K562 (cell line): ENCODE measurements around the gene ZNF433. TPM values are rescaled to one million over a fixed set of nuclear protein-coding genes. Genes with fewer than 3 reads are reported as not detected.

Experiments used
- GATAD2A ChIP-seq: fragments of 450-650 bp; IDR thresholded peaks from 2 replicates; pipeline ENCODE4 v1.6.1; 2017
- KLF10 ChIP-seq: fragments of 250-450 bp; sonication (Bioruptor Pico); IDR thresholded peaks from 2 replicates; pipeline ENCODE4 v1.6.1; 2021; ENCODE audit warnings: matching md5 sums
- KLF6 ChIP-seq: fragments of 250-450 bp; sonication (Bioruptor Pico); IDR thresholded peaks from 2 replicates; pipeline ENCODE4 v1.4.0; 2020; ENCODE audit warnings: mild to moderate bottlenecking, moderate library complexity, borderline replicate concordance
- MTA3 ChIP-seq: fragments of 450-650 bp; formaldehyde crosslinking; IDR thresholded peaks from 2 replicates; pipeline ENCODE4 v1.6.1; 2017; ENCODE audit warnings: mild to moderate bottlenecking, borderline replicate concordance
- NFIC ChIP-seq: fragments of 450-650 bp; IDR thresholded peaks from 2 replicates; pipeline ENCODE4 v1.6.1; 2017; ENCODE audit warnings: mild to moderate bottlenecking, inconsistent platforms
- TFAM ChIP-seq: fragments of 250-450 bp; sonication (Bioruptor Pico); conservative IDR thresholded peaks from 2 replicates; pipeline ENCODE4 v1.5.0; 2021; ENCODE audit warnings: mild to moderate bottlenecking, moderate library complexity
- polyA plus RNA-seq, 8 experiments: library from polyadenylated mRNA; depleted of rRNA in 4 of 8; stranded (reverse) in 5 of 8; unstranded in 3 of 8; fragments of >200 nt; fragmentation: Nextera tagmentation in 2 of 8; fragmentation: Illumina TruSeq in 1 of 8; extraction: Ambion mirVana in 2 of 8; extraction: Trizol in 1 of 8; gene quantifications; 2 replicates each; pipeline versions ENCODE4 v1.2.1 to v1.2.3, GENCODE V29; 2011 to 2014; ENCODE audit warnings: inconsistent platforms in 1 of 8, missing spikeins in 1 of 8
- total RNA-seq, 7 experiments: library from RNA; depleted of rRNA in 6 of 7; stranded (reverse); fragments of >200 nt in 6 of 7; fragmentation: Illumina TruSeq in 2 of 7; extraction: Trizol in 2 of 7; gene quantifications; 2 replicates each; pipeline versions ENCODE4 v1.2.1 to v1.2.3, GENCODE V29; 2011 to 2021; ENCODE audit warnings: low replicate concordance in 1 of 7
- TF ChIP-seq, protein P1 (sequence below), 2 experiments: fragments of 450-650 bp; formaldehyde crosslinking in 1 of 2; IDR thresholded peaks; 2 replicates each; pipeline versions ENCODE4 v1.4.0 to v1.6.1; 2014 to 2020; ENCODE audit warnings: mild to moderate bottlenecking in 2 of 2, borderline replicate concordance in 1 of 2, low read depth in 1 of 2
- TF ChIP-seq, protein P2 (sequence below), 2 experiments: IDR thresholded peaks in 1 of 2; conservative IDR thresholded peaks in 1 of 2; 2 replicates each; pipeline ENCODE4 v1.6.1; 2016; ENCODE audit warnings: low read depth in 2 of 2, mild to moderate bottlenecking in 1 of 2, missing compliant biosample characterization in 1 of 2, missing genetic modification characterization in 1 of 2, moderate library complexity in 1 of 2
- TF ChIP-seq, protein P3 (sequence below): fragments of 450-650 bp; IDR thresholded peaks from one replicate; pipeline ENCODE4 v1.6.1; 2018; ENCODE audit warnings: mild to moderate bottlenecking, moderate library complexity; ENCODE audit not compliant: partially characterized antibody
- TF ChIP-seq, protein P4 (sequence below): IDR thresholded peaks from 2 replicates; pipeline ENCODE4 v1.6.1; 2014; ENCODE audit warnings: antibody characterized with exemption

The ZNF433 gene
- total and polyA plus RNA-seq, 9 of the 15 experiments (the other 6 are each of a cell fraction or from before 2014, with no cell fraction given), result 2.0 to 4.1 (median 2.9) TPM

DNA sequence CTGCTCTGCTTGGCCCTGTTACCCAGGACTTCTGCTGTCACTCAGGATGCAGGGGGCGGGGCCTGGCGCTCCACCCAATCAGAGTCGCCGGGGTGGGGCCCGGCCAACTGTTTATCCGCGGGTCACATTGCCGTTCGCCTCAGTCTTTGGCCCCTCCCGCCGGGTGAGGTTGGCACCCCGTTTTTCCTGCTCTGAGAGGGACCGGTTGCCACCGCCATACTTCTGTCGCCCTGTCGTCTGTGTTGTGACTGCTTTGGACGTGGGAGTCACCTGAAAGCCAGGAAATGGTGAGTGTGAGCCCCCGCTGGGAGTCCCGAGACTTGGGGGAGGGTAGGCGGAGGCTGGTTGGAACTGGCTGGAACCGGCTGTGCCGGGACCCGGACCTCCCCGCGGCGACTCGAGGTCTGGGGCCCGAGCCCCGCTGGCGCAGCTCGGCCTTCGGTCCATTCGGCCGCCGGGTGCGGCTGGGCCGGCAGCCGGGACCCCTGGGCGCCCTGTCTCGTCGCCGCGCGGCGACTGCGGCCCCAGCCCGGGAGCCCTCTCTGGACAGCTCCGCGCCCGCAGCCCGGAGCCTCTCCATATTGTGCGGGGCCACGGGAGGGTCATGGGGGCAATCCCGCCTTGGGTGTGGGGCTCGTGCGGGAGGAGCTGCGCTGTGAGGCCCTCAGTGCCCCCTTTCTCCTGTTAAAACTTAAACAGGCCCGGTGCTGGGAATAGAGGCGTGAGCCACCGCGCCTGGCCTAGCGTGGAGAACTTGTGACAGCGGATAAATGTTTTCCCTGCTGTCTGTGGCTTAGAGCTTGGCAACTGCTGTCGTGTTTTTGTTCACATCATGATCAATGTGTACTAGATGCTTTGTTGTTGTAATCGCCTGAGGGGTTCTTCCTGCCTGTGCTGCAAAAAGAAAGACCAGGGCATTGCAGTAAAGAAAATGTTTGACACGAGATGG is 29.4 kb upstream of the ZNF433 start, which contains the start of gene ZNF844 (continued):
- TF ChIP-seq, protein P1, sequence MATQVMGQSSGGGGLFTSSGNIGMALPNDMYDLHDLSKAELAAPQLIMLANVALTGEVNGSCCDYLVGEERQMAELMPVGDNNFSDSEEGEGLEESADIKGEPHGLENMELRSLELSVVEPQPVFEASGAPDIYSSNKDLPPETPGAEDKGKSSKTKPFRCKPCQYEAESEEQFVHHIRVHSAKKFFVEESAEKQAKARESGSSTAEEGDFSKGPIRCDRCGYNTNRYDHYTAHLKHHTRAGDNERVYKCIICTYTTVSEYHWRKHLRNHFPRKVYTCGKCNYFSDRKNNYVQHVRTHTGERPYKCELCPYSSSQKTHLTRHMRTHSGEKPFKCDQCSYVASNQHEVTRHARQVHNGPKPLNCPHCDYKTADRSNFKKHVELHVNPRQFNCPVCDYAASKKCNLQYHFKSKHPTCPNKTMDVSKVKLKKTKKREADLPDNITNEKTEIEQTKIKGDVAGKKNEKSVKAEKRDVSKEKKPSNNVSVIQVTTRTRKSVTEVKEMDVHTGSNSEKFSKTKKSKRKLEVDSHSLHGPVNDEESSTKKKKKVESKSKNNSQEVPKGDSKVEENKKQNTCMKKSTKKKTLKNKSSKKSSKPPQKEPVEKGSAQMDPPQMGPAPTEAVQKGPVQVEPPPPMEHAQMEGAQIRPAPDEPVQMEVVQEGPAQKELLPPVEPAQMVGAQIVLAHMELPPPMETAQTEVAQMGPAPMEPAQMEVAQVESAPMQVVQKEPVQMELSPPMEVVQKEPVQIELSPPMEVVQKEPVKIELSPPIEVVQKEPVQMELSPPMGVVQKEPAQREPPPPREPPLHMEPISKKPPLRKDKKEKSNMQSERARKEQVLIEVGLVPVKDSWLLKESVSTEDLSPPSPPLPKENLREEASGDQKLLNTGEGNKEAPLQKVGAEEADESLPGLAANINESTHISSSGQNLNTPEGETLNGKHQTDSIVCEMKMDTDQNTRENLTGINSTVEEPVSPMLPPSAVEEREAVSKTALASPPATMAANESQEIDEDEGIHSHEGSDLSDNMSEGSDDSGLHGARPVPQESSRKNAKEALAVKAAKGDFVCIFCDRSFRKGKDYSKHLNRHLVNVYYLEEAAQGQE (IDR thresholded peaks at IDR 0.05; ENCODE audit: borderline replicate concordance), result peak; percentile 98
- TF ChIP-seq, protein P1 (CRISPR knock-in tag; IDR thresholded peaks at IDR 0.05; ENCODE audit: low read depth), result no peak
- TF ChIP-seq KLF6 (CRISPR knock-in tag) (no peak), KLF10 (CRISPR knock-in tag) (no peak), TFAM (no peak), NFIC (peak; percentile 9; the same call in 1 of the 2 replicates), MTA3 (peak; percentile 45; the same call in 1 of the 2 replicates), GATAD2A (peak; percentile 67; the same call in 1 of the 2 replicates)
- TF ChIP-seq, protein P2, sequence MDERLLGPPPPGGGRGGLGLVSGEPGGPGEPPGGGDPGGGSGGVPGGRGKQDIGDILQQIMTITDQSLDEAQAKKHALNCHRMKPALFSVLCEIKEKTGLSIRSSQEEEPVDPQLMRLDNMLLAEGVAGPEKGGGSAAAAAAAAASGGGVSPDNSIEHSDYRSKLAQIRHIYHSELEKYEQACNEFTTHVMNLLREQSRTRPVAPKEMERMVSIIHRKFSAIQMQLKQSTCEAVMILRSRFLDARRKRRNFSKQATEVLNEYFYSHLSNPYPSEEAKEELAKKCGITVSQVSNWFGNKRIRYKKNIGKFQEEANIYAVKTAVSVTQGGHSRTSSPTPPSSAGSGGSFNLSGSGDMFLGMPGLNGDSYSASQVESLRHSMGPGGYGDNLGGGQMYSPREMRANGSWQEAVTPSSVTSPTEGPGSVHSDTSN (CRISPR knock-in tag; IDR thresholded peaks at IDR 0.05; ENCODE audit: low read depth), result peak; percentile 71
- TF ChIP-seq, protein P2 (tag; conservative IDR thresholded peaks at IDR 0.05; ENCODE audit: low read depth), result peak; percentile 77
- TF ChIP-seq, protein P3, sequence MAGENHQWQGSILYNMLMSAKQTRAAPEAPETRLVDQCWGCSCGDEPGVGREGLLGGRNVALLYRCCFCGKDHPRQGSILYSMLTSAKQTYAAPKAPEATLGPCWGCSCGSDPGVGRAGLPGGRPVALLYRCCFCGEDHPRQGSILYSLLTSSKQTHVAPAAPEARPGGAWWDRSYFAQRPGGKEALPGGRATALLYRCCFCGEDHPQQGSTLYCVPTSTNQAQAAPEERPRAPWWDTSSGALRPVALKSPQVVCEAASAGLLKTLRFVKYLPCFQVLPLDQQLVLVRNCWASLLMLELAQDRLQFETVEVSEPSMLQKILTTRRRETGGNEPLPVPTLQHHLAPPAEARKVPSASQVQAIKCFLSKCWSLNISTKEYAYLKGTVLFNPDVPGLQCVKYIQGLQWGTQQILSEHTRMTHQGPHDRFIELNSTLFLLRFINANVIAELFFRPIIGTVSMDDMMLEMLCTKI, result no peak
- TF ChIP-seq, protein P4, sequence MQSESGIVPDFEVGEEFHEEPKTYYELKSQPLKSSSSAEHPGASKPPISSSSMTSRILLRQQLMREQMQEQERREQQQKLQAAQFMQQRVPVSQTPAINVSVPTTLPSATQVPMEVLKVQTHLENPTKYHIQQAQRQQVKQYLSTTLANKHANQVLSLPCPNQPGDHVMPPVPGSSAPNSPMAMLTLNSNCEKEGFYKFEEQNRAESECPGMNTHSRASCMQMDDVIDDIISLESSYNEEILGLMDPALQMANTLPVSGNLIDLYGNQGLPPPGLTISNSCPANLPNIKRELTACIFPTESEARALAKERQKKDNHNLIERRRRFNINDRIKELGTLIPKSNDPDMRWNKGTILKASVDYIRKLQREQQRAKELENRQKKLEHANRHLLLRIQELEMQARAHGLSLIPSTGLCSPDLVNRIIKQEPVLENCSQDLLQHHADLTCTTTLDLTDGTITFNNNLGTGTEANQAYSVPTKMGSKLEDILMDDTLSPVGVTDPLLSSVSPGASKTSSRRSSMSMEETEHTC, result no peak
